ENCODE results near the gene SLC25A4. TPM values are rescaled to one million over a fixed set of nuclear protein-coding genes. Genes with fewer than 3 reads are reported as not detected.
"Not testable (repeated sequence)": the region's sequence is repeated elsewhere in the genome, so short reads cannot be mapped to it uniquely, and the experiment has no call there.

The SLC25A4 gene
- total and polyA plus RNA-seq, 5 donors = 1,429 to 1,493 (median 1,464) TPM

DNA sequence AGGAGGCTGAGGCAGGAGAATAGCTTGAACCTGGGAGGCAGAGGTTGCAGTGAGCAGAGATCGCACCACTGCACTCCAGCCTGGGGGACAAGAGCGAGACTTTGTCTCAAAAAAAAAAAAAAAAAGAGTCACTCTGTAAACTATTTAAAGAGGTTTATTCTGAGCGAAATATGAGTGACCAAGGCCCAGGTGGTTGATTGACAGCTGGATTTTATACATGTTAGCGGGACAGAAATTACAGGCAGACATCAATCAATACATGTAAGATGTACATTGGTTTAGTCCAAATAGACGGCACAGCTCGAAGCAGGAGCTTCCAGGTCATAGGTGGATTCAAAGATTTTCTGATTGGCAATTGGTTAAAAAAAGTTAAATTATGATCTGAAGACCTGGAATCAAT is 35.5 kb upstream of the SLC25A4 start:
- H3K27ac ChIP-seq (ENCODE audit: low read length); H3K27me3 ChIP-seq (ENCODE audit: control insufficient read depth, insufficient read depth); DNase-seq; intact Hi-C loops (cut with DNase I); H3K4me3 ChIP-seq (ENCODE audit: low read length); H3K9me3 ChIP-seq (ENCODE audit: control insufficient read depth, low read length); H3K4me1 ChIP-seq (ENCODE audit: control insufficient read depth, insufficient read depth, low read length); ATAC-seq: not testable (repeated sequence)
- 98% methylated on average over 6 of the region's 6 CpGs for WGBS

DNA sequence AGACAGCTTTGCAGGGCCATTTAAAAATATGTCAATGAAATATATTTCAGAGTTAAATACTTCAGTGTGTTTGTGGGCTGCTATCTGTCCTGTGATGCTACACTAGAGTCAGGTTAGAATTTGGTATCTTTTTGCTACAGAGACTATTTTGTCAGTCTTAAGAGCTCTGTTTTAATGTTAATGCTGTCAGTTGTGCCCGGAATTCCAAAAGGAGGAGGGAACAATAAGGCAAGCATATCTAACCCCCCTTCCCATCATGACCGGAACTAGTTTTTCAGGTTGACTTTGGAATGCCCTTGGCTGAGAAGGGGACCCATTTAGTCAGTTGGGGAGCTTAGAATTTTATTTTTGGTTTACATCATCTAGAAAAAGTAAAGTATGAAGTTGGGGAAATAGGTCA is 34.9 kb upstream of the SLC25A4 start:
- intact Hi-C loops (cut with DNase I) = no loop called here
- Histone ChIP-seq H3K4me3 (ENCODE audit: low read length) (no peak overlapping the region), H3K27ac (ENCODE audit: low read length) (no peak overlapping the region), H3K9me3 (ENCODE audit: control insufficient read depth, low read length) (no peaks in the 10 kb centered on the region), H3K4me1 (ENCODE audit: control insufficient read depth, insufficient read depth, low read length) (peaks cover 6% of the 10 kb centered on the region), H3K27me3 (ENCODE audit: control insufficient read depth, insufficient read depth) (no peaks in the 10 kb centered on the region)
- no peak for ATAC-seq
- no peak for DNase-seq
- 79% methylated on average over 2 of the region's 2 CpGs for WGBS

DNA sequence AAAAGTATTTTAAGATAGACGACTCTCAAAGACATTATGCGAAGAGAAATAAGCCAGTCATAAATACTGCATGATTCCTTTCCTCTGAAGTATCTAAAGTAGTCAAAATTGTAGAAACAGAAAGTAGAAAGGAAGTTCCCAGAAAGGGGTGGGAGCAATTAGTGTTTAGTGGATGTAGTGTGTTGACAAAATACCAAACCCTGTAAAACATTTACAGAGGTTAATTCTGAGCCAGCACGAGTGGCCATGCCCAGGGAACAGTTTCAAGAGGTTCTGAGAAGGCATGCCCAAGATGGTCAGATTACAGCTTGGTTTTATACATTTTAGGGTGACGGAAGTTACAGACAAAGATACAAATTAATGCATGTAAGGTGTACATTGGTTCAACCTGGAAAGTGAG is 34.4 kb upstream of the SLC25A4 start:
- H3K4me1 ChIP-seq (ENCODE audit: control insufficient read depth, insufficient read depth, low read length) = peaks cover 6% of the 10 kb centered on the region
- DNase-seq (no peak), ATAC-seq (no peak)
- H3K27me3 ChIP-seq (ENCODE audit: control insufficient read depth, insufficient read depth) = no peaks in the 10 kb centered on the region
- H3K4me3 ChIP-seq (ENCODE audit: low read length) = no peak overlapping the region
- H3K27ac ChIP-seq (ENCODE audit: low read length) = no peak overlapping the region
- intact Hi-C loops (cut with DNase I) = no loop called here
- WGBS = 72% methylated on average over 4 of the region's 4 CpGs
- H3K9me3 ChIP-seq (ENCODE audit: control insufficient read depth, low read length) = no peaks in the 10 kb centered on the region

DNA sequence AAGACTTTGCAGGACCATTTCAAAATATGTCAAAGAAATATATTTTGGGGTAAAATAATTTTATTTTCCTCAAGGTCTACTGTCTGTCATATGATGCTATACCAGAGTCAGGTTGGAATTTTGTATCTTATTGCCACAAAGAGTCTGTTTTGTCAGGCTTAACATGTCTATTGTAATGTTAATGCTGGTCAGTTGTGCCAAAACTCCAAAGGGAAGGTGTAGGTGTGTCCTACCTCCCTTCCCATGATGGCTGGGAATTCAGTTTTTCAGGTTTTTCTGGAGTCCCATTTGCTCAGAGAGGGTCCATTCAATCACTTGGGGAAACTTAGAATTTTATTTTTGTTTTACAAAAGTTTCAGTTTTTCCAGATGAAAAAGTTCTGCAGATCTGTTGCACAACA is 33.3 kb upstream of the SLC25A4 start:
- Histone ChIP-seq H3K9me3 (ENCODE audit: control insufficient read depth, low read length) (no peaks in the 10 kb centered on the region), H3K27me3 (ENCODE audit: control insufficient read depth, insufficient read depth) (no peaks in the 10 kb centered on the region), H3K27ac (ENCODE audit: low read length) (no peak overlapping the region), H3K4me1 (ENCODE audit: control insufficient read depth, insufficient read depth, low read length) (peaks cover 6% of the 10 kb centered on the region), H3K4me3 (ENCODE audit: low read length) (no peak overlapping the region)
- no peak for ATAC-seq
- no peak for DNase-seq
- intact Hi-C loops (cut with DNase I) = no loop called here

DNA sequence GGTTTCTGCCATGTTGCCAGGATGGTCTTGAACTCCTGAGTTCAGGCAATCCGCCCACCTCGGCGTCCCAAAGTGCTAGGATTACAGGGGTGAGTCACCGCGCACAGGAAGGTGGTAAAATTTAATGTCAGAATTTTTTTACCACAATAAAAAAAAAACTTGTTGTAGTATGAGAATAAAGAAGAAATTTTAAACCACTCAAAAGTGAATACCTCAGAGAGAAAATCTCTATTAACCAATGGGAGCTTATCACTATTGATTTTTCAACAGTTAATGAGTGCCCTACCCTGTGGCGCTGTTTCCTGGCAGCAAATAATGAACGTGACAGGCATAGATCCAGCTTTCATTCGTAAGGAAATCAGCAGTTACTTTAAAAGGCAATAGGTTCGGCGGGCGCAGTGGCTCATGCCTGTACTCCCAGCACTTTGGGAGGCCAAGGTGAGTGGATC is 32.7 kb upstream of the SLC25A4 start:
- DNase-seq (no peak), ATAC-seq (no peak)
- WGBS = 78% methylated on average over 11 of the region's 11 CpGs
- H3K27ac ChIP-seq (ENCODE audit: low read length) = no peak overlapping the region
- H3K4me3 ChIP-seq (ENCODE audit: low read length) = no peak overlapping the region
- no peaks in the 10 kb centered on the region for H3K9me3 ChIP-seq (ENCODE audit: control insufficient read depth, low read length)
- peaks cover 9% of the 10 kb centered on the region for H3K4me1 ChIP-seq (ENCODE audit: control insufficient read depth, insufficient read depth, low read length)
- H3K27me3 ChIP-seq (ENCODE audit: control insufficient read depth, insufficient read depth) = no peaks in the 10 kb centered on the region
- intact Hi-C loops (cut with DNase I) = no loop called here

DNA sequence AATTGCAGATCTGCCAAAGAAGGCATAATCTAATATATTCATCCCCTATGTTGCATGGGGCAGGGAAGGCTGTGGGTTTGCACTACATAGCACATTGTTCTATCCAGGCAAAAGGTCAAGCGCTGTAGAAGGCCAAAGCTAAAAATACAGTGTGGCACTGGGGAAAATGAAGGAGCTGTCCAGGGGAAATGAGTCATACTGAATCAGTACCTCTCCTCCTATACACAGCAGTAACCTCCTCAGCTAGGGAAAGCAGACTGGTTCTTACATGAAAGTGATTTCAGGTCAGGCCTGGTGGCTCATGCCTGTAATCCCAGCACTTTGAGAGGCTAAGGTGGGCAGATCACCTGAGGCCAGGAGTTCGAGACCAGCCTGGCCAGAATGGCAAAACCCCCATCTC is 31.0 kb upstream of the SLC25A4 start:
- Histone ChIP-seq H3K4me3 (ENCODE audit: low read length) (no peak overlapping the region), H3K4me1 (ENCODE audit: control insufficient read depth, insufficient read depth, low read length) (peaks cover 9% of the 10 kb centered on the region), H3K27ac (ENCODE audit: low read length) (peak overlapping the region; percentile 87), H3K9me3 (ENCODE audit: control insufficient read depth, low read length) (no peaks in the 10 kb centered on the region), H3K27me3 (ENCODE audit: control insufficient read depth, insufficient read depth) (no peaks in the 10 kb centered on the region)
- intact Hi-C loops (cut with DNase I) = no loop called here
- peak; percentile 96 to 98 for ATAC-seq
- peak in 2 of 3 donors; percentile 35 to 58 for DNase-seq
- 48% methylated on average over 2 of the region's 2 CpGs for WGBS

DNA sequence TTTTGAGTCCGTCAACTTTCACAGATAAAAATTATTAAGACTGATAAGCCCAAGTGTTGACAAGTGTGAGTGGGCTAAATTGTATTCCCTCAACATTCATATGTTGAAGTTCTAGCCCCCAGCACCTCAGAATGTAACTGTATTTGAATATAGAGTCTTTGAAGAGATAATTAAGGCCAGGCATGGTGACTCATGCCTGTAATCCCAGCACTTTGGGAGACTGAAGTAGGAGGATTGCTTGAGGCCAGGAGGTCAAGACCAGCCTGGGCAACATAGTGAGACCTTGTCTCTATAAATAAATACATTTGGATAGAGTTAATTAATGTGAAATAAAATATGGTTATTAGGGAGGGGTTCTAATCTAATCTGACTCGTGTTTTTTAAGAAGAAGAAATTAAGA is 29.7 kb upstream of the SLC25A4 start:
- H3K4me1 ChIP-seq (ENCODE audit: control insufficient read depth, insufficient read depth, low read length) = peaks cover 9% of the 10 kb centered on the region
- no peak for DNase-seq
- H3K4me3 ChIP-seq (ENCODE audit: low read length) = no peak overlapping the region
- ATAC-seq = no peak
- no peaks in the 10 kb centered on the region for H3K27me3 ChIP-seq (ENCODE audit: control insufficient read depth, insufficient read depth)
- H3K27ac ChIP-seq (ENCODE audit: low read length) = peak overlapping the region; percentile 85
- WGBS = 46% methylated on average over 2 of the region's 2 CpGs
- H3K9me3 ChIP-seq (ENCODE audit: control insufficient read depth, low read length) = no peaks in the 10 kb centered on the region
- intact Hi-C loops (cut with DNase I) = no loop called here

DNA sequence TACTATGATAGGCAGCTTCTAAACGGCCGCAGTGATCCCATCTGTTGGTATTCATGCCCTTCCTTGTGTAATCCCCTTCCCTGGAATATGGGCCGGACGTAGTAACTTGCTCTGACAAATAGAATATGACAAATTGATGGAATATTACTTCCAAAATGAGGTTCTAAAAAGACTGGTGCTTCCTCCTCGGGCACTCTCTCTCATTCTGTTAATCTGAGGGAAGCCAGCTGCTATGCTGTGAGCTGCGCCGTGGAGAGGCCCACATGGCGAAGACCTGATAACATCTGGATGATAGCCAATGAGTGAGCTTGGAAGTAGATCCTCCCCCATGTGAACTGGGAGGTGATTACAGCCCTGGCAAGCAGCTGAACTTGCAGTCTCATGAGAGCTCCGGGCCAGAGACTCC is 27.2 kb upstream of the SLC25A4 start:
- Histone ChIP-seq H3K4me3 (ENCODE audit: low read length) (no peak overlapping the region), H3K9me3 (ENCODE audit: control insufficient read depth, low read length) (no peaks in the 10 kb centered on the region), H3K27ac (ENCODE audit: low read length) (peak overlapping the region; percentile 83), H3K4me1 (ENCODE audit: control insufficient read depth, insufficient read depth, low read length) (peaks cover 9% of the 10 kb centered on the region), H3K27me3 (ENCODE audit: control insufficient read depth, insufficient read depth) (no peaks in the 10 kb centered on the region)
- ATAC-seq (peak; percentile 91 to 96), DNase-seq (peak; percentile 82 to 90 (median 89))
- intact Hi-C loops (cut with DNase I) = no loop called here
- WGBS = 15% methylated on average over 9 of the region's 9 CpGs

DNA sequence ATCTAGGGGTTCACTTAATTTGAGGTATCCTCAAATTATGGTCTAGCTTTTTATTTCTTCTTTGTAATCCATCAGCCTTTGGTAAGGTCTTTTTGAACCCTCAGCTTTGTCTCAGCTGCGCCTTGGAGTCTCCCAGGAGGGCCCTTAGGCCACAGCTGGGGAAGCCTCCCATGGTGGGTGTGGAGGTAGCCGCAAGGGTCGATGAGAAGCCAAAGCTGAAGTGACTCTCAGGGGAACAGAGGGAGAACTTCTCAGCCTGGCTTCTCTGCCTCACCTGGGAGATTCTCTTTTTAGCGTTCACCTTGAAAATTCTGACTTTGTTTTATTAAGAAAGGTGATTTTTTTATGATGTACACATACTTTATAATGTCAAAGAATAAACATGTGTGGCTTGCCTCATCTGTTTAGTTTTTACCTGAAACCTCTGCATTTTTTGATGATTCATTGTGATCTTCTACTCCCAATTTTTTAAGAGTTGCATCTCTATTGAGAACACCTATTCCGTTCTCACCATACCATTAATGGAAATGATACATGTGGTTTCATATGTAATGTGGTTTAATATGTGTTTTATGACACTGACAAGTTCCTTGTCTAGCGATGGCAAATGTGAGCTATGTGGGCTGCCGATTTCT is 25.6 kb upstream of the SLC25A4 start:
- ATAC-seq = no peak
- Histone ChIP-seq H3K9me3 (ENCODE audit: control insufficient read depth, low read length) (no peaks in the 10 kb centered on the region), H3K27me3 (ENCODE audit: control insufficient read depth, insufficient read depth) (no peaks in the 10 kb centered on the region), H3K4me1 (ENCODE audit: control insufficient read depth, insufficient read depth, low read length) (peaks cover 7% of the 10 kb centered on the region), H3K4me3 (ENCODE audit: low read length) (no peak overlapping the region), H3K27ac (ENCODE audit: low read length) (peak overlapping the region; percentile 39)
- DNase-seq = no peak
- intact Hi-C loops (cut with DNase I) = no loop called here
- WGBS = 78% methylated on average over 7 of the region's 7 CpGs

DNA sequence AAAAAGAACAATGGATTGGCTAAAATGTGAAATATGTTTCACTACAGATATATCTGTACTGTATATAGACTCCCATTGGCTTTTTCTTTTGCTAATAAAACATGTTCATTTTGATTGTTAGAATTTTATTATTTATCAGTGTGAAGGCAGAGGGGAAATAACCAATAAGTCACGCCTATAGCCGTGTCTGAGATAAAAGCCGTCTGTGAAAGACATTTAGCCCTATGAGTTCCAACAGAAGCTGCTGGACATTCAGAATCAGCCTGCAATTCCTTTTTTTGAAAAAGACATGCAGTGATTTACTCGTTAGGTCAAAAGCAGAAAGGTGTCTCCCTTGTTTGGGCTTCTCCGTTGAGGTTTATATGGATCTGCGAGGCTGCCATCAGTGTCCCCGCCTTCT is 24.2 kb upstream of the SLC25A4 start:
- 76% methylated on average over 7 of the region's 7 CpGs for WGBS
- ATAC-seq = no peak
- peak overlapping the region; percentile 56 for H3K27ac ChIP-seq (ENCODE audit: low read length)
- H3K27me3 ChIP-seq (ENCODE audit: control insufficient read depth, insufficient read depth) = no peaks in the 10 kb centered on the region
- intact Hi-C loops (cut with DNase I) = no loop called here
- H3K9me3 ChIP-seq (ENCODE audit: control insufficient read depth, low read length) = no peaks in the 10 kb centered on the region
- DNase-seq = no peak
- peaks cover 3% of the 10 kb centered on the region for H3K4me1 ChIP-seq (ENCODE audit: control insufficient read depth, insufficient read depth, low read length)
- no peak overlapping the region for H3K4me3 ChIP-seq (ENCODE audit: low read length)

DNA sequence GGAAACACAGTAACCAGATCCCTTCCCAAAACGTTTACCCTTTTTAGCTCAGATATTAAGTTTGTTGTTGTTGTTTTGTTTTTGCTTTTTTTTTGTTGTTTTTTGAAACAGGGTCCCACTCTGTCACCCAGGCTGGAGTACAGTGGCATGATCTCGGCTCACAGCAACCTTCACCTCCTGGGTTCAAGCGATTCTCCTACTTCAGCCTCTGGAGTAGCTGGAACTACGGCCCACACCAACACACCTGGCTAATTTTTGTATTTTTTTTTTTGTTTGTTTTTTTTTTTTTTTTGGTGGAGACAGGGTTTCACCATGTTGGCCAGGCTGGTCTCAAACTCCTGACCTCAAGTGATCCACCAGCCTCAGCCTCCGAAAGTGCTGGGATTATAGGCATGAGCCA is 23.6 kb upstream of the SLC25A4 start:
- 73% methylated on average over 5 of the region's 5 CpGs for WGBS
- H3K9me3 ChIP-seq (ENCODE audit: control insufficient read depth, low read length); H3K4me1 ChIP-seq (ENCODE audit: control insufficient read depth, insufficient read depth, low read length); DNase-seq; H3K27me3 ChIP-seq (ENCODE audit: control insufficient read depth, insufficient read depth); H3K4me3 ChIP-seq (ENCODE audit: low read length); intact Hi-C loops (cut with DNase I); ATAC-seq: not testable (repeated sequence)
- H3K27ac ChIP-seq (ENCODE audit: low read length) = peak overlapping the region; percentile 73
